ENCODE measurements around the gene SLC35G6. TPM values are rescaled to one million over a fixed set of nuclear protein-coding genes. Genes with fewer than 3 reads are reported as not detected.

Gene SLC35G6
- total RNA-seq, 1 donor from 2014 or later = not detected

DNA sequence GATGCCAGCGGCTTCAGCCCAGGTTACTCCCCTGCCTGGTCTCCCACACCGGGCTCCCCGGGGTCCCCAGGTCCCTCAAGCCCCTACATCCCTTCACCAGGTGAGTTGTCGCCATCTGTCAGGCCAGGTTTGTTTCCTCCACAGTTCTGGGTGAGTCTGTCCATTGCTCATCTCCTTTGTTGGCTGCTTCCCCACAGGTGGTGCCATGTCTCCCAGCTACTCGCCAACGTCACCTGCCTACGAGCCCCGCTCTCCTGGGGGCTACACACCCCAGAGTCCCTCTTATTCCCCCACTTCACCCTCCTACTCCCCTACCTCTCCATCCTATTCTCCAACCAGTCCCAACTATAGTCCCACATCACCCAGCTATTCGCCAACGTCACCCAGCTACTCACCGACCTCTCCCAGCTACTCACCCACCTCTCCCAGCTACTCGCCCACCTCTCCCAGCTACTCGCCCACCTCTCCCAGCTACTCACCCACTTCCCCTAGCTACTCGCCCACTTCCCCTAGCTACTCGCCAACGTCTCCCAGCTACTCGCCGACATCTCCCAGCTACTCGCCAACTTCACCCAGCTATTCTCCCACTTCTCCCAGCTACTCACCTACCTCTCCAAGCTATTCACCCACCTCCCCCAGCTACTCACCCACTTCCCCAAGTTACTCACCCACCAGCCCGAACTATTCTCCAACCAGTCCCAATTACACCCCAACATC lies 31.7 kb downstream of the SLC35G6 start:
- DNase-seq (ENCODE audit: low spot score in 2 of 2) = no peak
- H3K27me3 ChIP-seq = no peaks in the 10 kb centered on the region
- no peaks in the 10 kb centered on the region for H3K9me3 ChIP-seq
- TF ChIP-seq, protein P1, sequence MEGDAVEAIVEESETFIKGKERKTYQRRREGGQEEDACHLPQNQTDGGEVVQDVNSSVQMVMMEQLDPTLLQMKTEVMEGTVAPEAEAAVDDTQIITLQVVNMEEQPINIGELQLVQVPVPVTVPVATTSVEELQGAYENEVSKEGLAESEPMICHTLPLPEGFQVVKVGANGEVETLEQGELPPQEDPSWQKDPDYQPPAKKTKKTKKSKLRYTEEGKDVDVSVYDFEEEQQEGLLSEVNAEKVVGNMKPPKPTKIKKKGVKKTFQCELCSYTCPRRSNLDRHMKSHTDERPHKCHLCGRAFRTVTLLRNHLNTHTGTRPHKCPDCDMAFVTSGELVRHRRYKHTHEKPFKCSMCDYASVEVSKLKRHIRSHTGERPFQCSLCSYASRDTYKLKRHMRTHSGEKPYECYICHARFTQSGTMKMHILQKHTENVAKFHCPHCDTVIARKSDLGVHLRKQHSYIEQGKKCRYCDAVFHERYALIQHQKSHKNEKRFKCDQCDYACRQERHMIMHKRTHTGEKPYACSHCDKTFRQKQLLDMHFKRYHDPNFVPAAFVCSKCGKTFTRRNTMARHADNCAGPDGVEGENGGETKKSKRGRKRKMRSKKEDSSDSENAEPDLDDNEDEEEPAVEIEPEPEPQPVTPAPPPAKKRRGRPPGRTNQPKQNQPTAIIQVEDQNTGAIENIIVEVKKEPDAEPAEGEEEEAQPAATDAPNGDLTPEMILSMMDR (IDR thresholded peaks at IDR 0.05) = no peak
- no peaks in the 10 kb centered on the region for H3K4me1 ChIP-seq
- H3K36me3 ChIP-seq = peaks cover 63 to 65% of the 10 kb centered on the region in 2 donors
- no peak overlapping the region for H3K4me3 ChIP-seq
- no peak overlapping the region for H3K27ac ChIP-seq
- intact Hi-C loops (cut with DNase I) = no loop called here

DNA sequence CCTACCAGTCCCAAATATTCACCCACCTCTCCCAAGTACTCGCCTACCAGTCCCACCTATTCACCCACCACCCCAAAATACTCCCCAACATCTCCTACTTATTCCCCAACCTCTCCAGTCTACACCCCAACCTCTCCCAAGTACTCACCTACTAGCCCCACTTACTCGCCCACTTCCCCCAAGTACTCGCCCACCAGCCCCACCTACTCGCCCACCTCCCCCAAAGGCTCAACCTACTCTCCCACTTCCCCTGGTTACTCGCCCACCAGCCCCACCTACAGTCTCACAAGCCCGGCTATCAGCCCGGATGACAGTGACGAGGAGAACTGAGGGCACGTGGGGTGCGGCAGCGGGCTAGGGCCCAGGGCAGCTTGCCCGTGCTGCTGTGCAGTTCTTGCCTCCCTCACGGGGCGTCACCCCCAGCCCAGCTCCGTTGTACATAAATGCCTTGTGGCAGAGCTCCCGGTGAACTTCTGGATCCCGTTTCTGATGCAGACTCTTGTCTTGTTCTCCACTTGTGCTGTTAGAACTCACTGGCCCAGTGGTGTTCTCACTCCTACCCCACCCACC lies 32.7 kb downstream of the SLC35G6 start:
- intact Hi-C loops (cut with DNase I) = loop anchor here (1.0 to 2.0 kb wide), 2 partner anchors 47 to 75 kb away; partner anchors contain the start of gene SENP3
- Histone ChIP-seq H3K4me3 (no peak overlapping the region), H3K4me1 (no peaks in the 10 kb centered on the region), H3K9me3 (no peaks in the 10 kb centered on the region), H3K27me3 (no peaks in the 10 kb centered on the region), H3K27ac (no peak overlapping the region), H3K36me3 (peaks cover 53 to 56% of the 10 kb centered on the region in 2 donors)
- DNase-seq (ENCODE audit: low spot score in 2 of 2) = no peak
- TF ChIP-seq, protein P1 (IDR thresholded peaks at IDR 0.05) = no peak

DNA sequence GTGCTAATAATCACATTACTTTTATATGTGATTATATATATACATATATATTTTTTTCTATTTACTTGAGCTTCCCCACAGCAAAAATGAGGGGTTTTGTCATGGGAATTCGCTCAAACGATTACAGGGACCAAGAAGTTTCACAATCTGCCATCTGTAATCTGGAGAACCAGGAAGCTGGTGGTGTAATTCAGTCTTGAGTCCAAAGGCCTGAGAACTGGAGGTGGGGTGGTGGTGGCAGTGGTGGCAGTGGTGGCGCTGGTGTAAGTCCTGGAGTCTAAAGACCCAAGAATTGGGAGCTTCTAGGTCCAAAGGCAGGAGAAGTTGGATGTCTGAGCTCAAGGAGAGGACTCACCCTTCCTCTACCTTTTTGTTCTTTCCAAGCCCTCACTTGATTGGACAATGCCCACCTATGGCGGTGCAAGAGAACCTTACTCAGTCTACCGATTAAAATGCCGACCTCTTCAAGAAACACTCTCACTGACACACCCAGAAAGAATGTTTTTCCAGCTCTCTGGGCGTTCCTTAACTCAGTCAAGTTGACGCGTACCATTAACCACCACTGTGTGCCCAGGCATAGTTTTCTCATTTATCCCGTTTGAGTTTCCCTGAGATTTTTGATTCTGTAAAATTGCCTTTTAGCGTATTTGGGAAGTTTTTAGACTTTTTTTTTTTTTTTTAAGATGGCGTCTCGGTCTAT lies 34.8 kb downstream of the SLC35G6 start:
- H3K9me3 ChIP-seq = no peaks in the 10 kb centered on the region
- H3K27me3 ChIP-seq = no peaks in the 10 kb centered on the region
- no peak overlapping the region for H3K4me3 ChIP-seq
- peaks cover 32 to 36% of the 10 kb centered on the region in 2 donors for H3K36me3 ChIP-seq
- no peaks in the 10 kb centered on the region for H3K4me1 ChIP-seq
- no peak for DNase-seq (ENCODE audit: low spot score in 2 of 2)
- TF ChIP-seq, protein P1 (IDR thresholded peaks at IDR 0.05) = no peak
- H3K27ac ChIP-seq = peak overlapping the region in 1 of 2 donors; percentile 18
- intact Hi-C loops (cut with DNase I) = loop anchor here (2.0 to 5.0 kb wide), 2 partner anchors 73 to 171 kb away; partner anchors contain the start of genes TP53 and WRAP53

DNA sequence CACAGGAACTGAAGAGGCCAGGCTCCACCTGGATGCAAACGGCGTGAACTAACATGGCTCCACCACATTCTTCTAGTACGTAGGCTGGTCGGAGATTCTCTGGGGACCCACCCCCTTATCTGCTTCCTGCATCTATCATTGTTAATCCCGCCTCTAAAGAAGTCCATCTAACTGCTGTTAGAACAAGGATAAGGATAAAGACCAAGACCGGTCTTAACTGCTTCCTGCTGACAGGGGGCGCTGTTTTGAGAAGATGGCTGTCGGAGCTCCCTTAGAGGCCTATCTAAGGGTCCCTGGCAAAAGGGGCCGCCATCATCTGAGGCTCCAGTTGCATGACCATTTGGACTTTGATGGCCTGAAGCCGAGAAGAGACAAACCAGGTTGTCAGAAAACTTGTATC lies 41.8 kb downstream of the SLC35G6 start:
- Histone ChIP-seq H3K9me3 (no peaks in the 10 kb centered on the region), H3K27ac (no peak overlapping the region), H3K27me3 (no peaks in the 10 kb centered on the region), H3K4me1 (no peaks in the 10 kb centered on the region), H3K36me3 (no peaks in the 10 kb centered on the region), H3K4me3 (no peak overlapping the region)
- intact Hi-C loops (cut with DNase I) = no loop called here
- no peak for DNase-seq (ENCODE audit: low spot score in 2 of 2)
- TF ChIP-seq, protein P1 (IDR thresholded peaks at IDR 0.05) = peak; percentile 31 to 47 (median 32)

DNA sequence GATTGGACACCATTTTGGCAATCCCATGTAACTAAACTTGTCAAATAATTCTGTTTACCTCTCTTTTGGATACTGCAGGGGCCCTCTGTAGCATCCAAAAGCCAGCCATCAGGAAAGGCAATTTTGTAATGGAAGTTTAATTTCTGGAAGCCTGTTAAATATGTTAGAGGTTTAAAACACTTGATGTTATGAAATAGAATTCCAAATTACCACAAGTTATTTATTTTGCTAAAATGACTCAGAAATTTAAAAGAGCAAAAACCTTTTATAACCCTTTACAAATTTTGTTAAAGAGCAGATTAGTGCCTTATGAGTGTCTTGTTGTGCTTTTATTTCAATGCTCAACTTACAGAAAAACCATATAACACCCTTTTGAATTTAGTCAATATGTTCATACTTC lies 47.6 kb downstream of the SLC35G6 start:
- intact Hi-C loops (cut with DNase I) = no loop called here
- no peak for DNase-seq (ENCODE audit: low spot score in 2 of 2)
- TF ChIP-seq, protein P1 (IDR thresholded peaks at IDR 0.05) = no peak
- H3K36me3 ChIP-seq = no peaks in the 10 kb centered on the region
- no peaks in the 10 kb centered on the region for H3K4me1 ChIP-seq
- H3K9me3 ChIP-seq = peaks cover 4 to 13% of the 10 kb centered on the region in 2 donors
- H3K27ac ChIP-seq = no peak overlapping the region
- H3K4me3 ChIP-seq = no peak overlapping the region
- H3K27me3 ChIP-seq = no peaks in the 10 kb centered on the region
